WI38 (cell line): ENCODE data around the gene EPB41.

ENCODE experiments used
- H3K4me3 ChIP-seq: 2 replicates; pipeline ENCODE4 v1.5.1; 2011; ENCODE audit warnings: low read depth, mild to moderate bottlenecking, control low read depth, low read length
- TF ChIP-seq, protein P1 (sequence below): IDR thresholded peaks from 2 replicates; pipeline ENCODE4 v1.5.1; 2012; ENCODE audit warnings: low read depth, mild to moderate bottlenecking, control low read depth, low read length

EPB41 gene

DNA sequence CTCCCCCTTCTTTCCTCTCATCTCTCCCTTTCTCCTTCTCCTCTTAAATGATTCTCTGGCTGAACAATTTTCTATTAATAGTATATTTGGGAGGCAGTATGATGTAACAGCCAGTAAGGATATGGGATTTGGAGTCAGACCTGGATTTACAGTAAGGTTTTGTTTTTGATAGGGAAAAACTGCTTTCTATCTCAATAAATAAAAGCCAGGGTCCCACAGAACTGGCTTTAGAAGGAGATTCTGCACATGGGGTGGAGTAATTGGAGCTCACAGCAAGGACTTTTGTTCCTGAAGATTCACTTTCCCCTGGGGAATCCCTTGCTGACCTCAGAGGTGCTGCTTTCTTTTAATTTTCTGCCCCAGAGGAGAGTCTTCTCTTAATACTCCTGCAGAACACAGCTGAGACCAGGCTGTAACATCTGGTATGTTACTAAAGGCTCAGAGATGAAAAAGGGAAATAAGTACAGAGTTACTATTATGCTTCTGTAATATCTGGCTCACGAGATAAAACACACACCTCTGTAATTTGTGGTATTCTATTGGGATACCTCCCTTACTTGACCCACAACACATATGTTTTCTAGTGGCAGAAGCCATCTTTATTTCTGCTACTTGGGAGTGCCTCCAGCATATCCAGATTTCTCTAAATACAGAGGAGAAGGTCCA lies 13.4 kb downstream of the EPB41 start:
- TF ChIP-seq, protein P1, sequence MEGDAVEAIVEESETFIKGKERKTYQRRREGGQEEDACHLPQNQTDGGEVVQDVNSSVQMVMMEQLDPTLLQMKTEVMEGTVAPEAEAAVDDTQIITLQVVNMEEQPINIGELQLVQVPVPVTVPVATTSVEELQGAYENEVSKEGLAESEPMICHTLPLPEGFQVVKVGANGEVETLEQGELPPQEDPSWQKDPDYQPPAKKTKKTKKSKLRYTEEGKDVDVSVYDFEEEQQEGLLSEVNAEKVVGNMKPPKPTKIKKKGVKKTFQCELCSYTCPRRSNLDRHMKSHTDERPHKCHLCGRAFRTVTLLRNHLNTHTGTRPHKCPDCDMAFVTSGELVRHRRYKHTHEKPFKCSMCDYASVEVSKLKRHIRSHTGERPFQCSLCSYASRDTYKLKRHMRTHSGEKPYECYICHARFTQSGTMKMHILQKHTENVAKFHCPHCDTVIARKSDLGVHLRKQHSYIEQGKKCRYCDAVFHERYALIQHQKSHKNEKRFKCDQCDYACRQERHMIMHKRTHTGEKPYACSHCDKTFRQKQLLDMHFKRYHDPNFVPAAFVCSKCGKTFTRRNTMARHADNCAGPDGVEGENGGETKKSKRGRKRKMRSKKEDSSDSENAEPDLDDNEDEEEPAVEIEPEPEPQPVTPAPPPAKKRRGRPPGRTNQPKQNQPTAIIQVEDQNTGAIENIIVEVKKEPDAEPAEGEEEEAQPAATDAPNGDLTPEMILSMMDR, result no peak
- H3K4me3 ChIP-seq, result no peak overlapping the region

DNA sequence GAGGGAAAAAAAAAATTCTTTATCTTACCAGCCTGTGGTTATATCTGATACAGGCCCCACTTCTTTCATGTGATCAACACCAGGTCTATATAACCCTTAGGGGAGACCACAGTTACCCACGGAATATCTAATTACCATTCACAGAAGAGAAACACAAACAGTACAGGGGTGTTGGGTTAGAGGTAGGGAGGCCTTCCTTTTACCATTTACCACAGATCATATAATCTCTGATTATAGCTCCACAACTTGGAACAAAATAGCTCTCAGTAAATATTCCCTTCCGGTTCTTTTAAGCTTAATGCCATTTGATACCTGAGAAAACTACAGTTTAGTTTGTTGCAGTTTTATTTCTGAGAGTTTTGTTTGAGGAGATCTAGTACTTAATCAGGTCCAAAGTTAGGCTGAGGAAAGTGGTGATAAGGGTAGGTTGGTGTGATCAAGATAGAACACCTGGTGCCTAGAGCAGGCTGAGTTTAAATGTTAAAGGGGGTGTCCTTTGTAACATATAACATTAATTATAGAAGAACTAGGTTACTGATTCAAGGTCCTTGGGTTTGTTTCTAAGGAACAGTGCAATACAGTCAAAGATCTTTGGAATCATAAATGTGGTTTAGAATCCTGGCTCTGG lies 14.1 kb downstream of the EPB41 start:
- TF ChIP-seq, protein P1, result no peak
- no peak overlapping the region for H3K4me3 ChIP-seq

DNA sequence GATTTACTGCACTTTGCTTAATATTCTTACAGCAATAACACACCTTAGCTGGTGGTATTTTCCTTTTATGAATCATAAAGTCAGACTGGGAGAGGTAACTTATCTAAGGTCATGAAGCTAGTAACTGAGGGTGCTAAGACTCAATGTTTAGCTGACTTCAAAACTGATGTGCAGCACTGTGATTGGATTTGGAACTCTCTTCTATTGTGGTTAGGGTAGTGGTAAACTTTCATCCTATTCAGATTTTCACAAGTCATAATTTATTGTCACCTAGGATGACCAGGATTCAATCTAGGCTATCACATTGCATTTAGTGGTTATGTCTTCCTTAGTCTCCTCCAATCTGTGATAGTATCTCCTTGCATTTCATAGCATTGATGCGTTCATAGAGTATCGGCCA lies 18.9 kb downstream of the EPB41 start:
- TF ChIP-seq, protein P1, result no peak
- no peak overlapping the region for H3K4me3 ChIP-seq

DNA sequence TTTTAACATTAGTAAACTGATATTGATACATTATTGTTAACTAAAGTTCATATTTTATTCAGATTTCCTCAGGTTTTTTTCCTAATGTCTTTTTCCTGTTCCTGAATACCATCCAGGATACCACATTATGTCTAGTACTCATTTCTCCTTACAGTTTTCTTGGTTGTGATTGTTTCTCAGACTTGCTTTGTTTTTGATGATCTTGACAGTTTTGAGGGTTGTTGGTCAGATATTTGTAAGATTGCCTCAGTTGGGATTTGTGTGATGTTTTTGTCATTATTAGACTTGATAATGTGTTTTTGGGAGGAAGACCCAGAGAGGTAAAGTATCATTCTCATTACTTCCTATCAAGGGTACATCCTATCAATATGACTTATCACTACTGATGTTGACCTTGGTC lies 19.5 kb downstream of the EPB41 start:
- no peak overlapping the region for H3K4me3 ChIP-seq
- TF ChIP-seq, protein P1, result no peak

DNA sequence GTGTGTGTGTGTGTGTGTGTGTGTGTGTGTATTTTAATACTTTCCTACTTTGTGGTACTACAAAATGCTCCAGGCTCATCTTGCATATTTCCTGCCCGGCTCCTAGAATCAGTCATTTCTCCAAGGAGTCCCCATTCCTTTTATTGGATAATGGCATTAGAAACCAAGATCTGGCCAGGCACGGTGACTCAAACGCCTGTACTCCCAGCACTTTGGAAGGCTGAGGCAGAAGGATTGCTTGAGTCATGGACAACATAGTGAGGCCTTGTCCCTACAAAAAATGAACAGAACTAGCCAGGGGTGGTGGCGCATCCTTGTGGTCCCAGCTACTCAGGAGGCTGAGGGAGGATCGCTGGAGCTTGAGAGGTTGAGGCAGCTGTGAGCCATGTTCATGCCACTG lies 20.3 kb downstream of the EPB41 start:
- no peak overlapping the region for H3K4me3 ChIP-seq
- TF ChIP-seq, protein P1, result no peak

DNA sequence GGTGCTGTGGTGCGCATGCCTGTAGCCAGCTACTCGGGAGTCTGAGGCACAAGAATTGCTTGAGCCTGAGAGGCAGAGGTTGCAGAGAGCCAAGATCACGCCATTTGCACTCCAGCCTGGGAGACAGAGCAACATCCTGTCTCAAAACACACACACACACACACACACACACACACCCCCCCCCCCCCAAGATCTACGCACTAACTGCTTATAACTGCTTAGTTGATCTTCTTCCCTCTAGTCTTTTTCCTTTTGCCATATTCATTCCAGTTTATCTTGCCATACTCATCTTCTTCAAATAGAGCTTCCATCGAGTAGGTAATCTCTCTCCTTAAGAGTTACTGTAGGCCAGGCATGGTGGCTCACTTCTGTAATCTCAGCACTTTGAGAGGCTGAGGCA lies 20.9 kb downstream of the EPB41 start:
- TF ChIP-seq, protein P1, result no peak
- no peak overlapping the region for H3K4me3 ChIP-seq

DNA sequence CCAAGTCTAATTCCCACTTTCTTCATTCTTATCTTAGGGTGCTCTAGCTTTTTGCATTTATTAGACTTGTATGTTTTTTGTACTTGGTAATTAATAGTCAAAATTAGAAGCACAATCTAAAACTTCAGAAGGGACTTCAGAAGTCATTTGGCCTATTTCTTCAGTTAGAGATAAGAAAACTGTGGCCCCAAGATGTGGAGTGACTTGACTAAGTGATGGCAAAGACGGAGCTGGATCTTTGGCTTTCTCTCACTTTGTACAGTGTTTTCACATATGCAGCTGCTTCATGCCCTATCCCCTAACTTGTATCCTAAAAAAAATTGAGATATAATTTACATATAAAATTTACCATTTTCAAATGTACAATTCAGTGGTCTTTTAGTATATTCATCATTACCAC lies 21.7 kb downstream of the EPB41 start:
- TF ChIP-seq, protein P1, result no peak
- no peak overlapping the region for H3K4me3 ChIP-seq
